Upper lobe of left lung (tissue), 6 donors: ENCODE results near the gene TFEB. TPM values are rescaled to one million over a fixed set of nuclear protein-coding genes. Genes with fewer than 3 reads are reported as not detected.

Source experiments
- ATAC-seq, 2 donors: fragments of 200-7000 bp; cut with Tn5 transposase; one replicate each; pipeline ENCODE4 v1.9.1; 2022; ENCODE audit warnings: mild to moderate bottlenecking in 2 of 2, moderate library complexity in 2 of 2; ENCODE audit not compliant: low FRiP score in 2 of 2
- DNase-seq, 2 donors: peaks; one replicate each; pipeline ENCODE4 v3.0.0-alpha.2; 2019 to 2020
- H3K27ac ChIP-seq, 4 donors: fragments of 200-600 bp; sonication (generic); one replicate each; pipeline ENCODE4 v1.5.1; 2016 to 2019
- H3K27me3 ChIP-seq, 4 donors: fragments of 200-600 bp; sonication (generic); one replicate each; pipeline ENCODE4 v1.5.1; 2017 to 2019
- H3K36me3 ChIP-seq, 4 donors: fragments of 200-600 bp; sonication (generic); one replicate each; pipeline ENCODE4 v1.5.1; 2016 to 2019
- H3K4me1 ChIP-seq, 4 donors: fragments of 200-600 bp; sonication (generic); one replicate each; pipeline ENCODE4 v1.5.1; 2018 to 2019
- H3K4me3 ChIP-seq, 4 donors: fragments of 200-600 bp; sonication (generic); one replicate each; pipeline ENCODE4 v1.5.1; 2017 to 2019; ENCODE audit warnings: mild to moderate bottlenecking in 2 of 4, moderate library complexity in 1 of 4
- H3K9me3 ChIP-seq, 4 donors: fragments of 200-600 bp; sonication (generic); one replicate each; pipeline ENCODE4 v1.5.1; 2018 to 2019
- EP300 ChIP-seq, 4 donors: sonication (generic); formaldehyde crosslinking; IDR thresholded peaks; one replicate each; pipeline ENCODE4 v1.5.1; 2017; ENCODE audit warnings: antibody characterized with exemption in 4 of 4, control low read depth in 2 of 4
- POLR2A ChIP-seq, 4 donors: fragments of 450-650 bp; IDR thresholded peaks; one replicate each; pipeline ENCODE4 v1.5.1; 2016 to 2017; ENCODE audit warnings: antibody characterized with exemption in 4 of 4, mild to moderate bottlenecking in 2 of 4
- POLR2AphosphoS5 ChIP-seq, 2 donors: sonication (generic); formaldehyde crosslinking; IDR thresholded peaks; one replicate each; pipeline ENCODE4 v1.5.1; 2017; ENCODE audit warnings: antibody characterized with exemption in 2 of 2
- WGBS, 2 donors: methylation state at CpG; one replicate each; pipeline ENCODE4 v1.1.5; 2017 to 2018; 5-methylcytosine and 5-hydroxymethylcytosine counted together
- total RNA-seq, 6 donors: library from RNA; depleted of rRNA in 4 of 6; stranded (reverse); fragments of >200 nt in 4 of 6; gene quantifications; one replicate each; pipeline versions ENCODE4 v1.1.0 to v1.2.1, GENCODE V29; 2016 to 2021
- TF ChIP-seq, protein P1 (sequence below), 6 experiments: fragments of 450-650 bp in 4 of 6; fragments of 200-600 bp in 2 of 6; sonication (generic) in 2 of 6; IDR thresholded peaks; one replicate each; pipeline ENCODE4 v1.5.1; 2016 to 2019; ENCODE audit warnings: antibody characterized with exemption in 6 of 6
- donor health status: DM: no; HTN: no; CAD: no; lungs with moderate emphysema.
- donor health status: DM: no; HTN: yes; CAD: no; lungs with severe emphysema.

Gene TFEB
- total RNA-seq, 6 donors from 2014 or later = 20.2 to 46.0 (median 27.3) TPM

DNA sequence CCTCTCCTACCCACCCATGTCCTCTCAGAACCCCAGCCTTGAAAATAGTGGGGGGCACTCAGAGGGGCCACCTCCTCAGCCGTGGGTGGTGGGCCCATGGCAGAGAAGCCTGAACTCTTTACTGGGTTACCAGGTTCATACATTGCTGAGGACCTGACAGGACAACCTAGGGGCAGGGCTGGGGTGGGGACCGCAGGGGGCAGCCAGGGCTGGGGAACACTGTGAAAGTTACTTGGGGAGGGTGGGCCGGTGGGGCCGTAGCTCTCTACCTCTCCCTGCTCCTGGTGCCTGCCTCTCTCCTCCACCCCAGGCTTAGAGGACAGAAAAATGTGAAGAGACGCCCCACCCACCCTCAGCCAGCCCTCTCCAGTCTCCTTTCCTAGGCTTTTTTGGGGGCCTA lies 81.7 kb downstream of the TFEB start:
- no peak for ATAC-seq
- H3K36me3 ChIP-seq = no peaks in the 10 kb centered on the region
- peaks cover 10 to 18% (median 15%) of the 10 kb centered on the region in 4 donors for H3K4me1 ChIP-seq
- no peaks in the 10 kb centered on the region for H3K9me3 ChIP-seq
- TF ChIP-seq, protein P1, sequence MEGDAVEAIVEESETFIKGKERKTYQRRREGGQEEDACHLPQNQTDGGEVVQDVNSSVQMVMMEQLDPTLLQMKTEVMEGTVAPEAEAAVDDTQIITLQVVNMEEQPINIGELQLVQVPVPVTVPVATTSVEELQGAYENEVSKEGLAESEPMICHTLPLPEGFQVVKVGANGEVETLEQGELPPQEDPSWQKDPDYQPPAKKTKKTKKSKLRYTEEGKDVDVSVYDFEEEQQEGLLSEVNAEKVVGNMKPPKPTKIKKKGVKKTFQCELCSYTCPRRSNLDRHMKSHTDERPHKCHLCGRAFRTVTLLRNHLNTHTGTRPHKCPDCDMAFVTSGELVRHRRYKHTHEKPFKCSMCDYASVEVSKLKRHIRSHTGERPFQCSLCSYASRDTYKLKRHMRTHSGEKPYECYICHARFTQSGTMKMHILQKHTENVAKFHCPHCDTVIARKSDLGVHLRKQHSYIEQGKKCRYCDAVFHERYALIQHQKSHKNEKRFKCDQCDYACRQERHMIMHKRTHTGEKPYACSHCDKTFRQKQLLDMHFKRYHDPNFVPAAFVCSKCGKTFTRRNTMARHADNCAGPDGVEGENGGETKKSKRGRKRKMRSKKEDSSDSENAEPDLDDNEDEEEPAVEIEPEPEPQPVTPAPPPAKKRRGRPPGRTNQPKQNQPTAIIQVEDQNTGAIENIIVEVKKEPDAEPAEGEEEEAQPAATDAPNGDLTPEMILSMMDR (IDR thresholded peaks at IDR 0.05) = no peak
- TF ChIP-seq POLR2AphosphoS5 (IDR thresholded peaks at IDR 0.05) (no peak), EP300 (IDR thresholded peaks at IDR 0.05) (no peak), POLR2A (IDR thresholded peaks at IDR 0.05) (no peak)
- H3K27me3 ChIP-seq = no peaks in the 10 kb centered on the region
- DNase-seq = no peak
- WGBS, 2 donors = 59 to 91% methylated on average over 4 to 5 of the region's 5 CpGs
- no peak overlapping the region for H3K27ac ChIP-seq
- H3K4me3 ChIP-seq = no peak overlapping the region

GRCh38 chr6:41652866-41653652 lies 82.3 kb downstream of the TFEB start:
- H3K27ac ChIP-seq = no peak overlapping the region
- H3K36me3 ChIP-seq = no peaks in the 10 kb centered on the region
- TF ChIP-seq POLR2A (IDR thresholded peaks at IDR 0.05) (no peak), EP300 (IDR thresholded peaks at IDR 0.05) (no peak), POLR2AphosphoS5 (IDR thresholded peaks at IDR 0.05) (no peak)
- TF ChIP-seq, protein P1 (IDR thresholded peaks at IDR 0.05) = no peak
- no peaks in the 10 kb centered on the region for H3K9me3 ChIP-seq
- DNase-seq = peak; percentile 48 to 75
- WGBS, 2 donors = 69 to 79% methylated on average over 18 to 32 of the region's 32 CpGs
- no peaks in the 10 kb centered on the region for H3K27me3 ChIP-seq
- peak in 1 of 2 donors; percentile 37 for ATAC-seq
- no peak overlapping the region for H3K4me3 ChIP-seq
- peaks cover 10 to 18% (median 15%) of the 10 kb centered on the region in 4 donors for H3K4me1 ChIP-seq

GRCh38 chr6:41651962-41652657 lies 83.3 kb downstream of the TFEB start:
- no peak overlapping the region for H3K4me3 ChIP-seq
- no peaks in the 10 kb centered on the region for H3K27me3 ChIP-seq
- H3K27ac ChIP-seq = no peak overlapping the region
- no peaks in the 10 kb centered on the region for H3K36me3 ChIP-seq
- DNase-seq (no peak), ATAC-seq (no peak)
- peaks cover 10 to 18% (median 15%) of the 10 kb centered on the region in 4 donors for H3K4me1 ChIP-seq
- 88 to 93% methylated on average over 14 of the region's 14 CpGs for WGBS, 2 donors
- no peaks in the 10 kb centered on the region for H3K9me3 ChIP-seq
- TF ChIP-seq, protein P1 (IDR thresholded peaks at IDR 0.05) = no peak

GRCh38 chr6:41651246-41651961 lies 84.0 kb downstream of the TFEB start:
- H3K4me3 ChIP-seq = no peak overlapping the region
- H3K36me3 ChIP-seq = no peaks in the 10 kb centered on the region
- no peak for DNase-seq
- no peak overlapping the region for H3K27ac ChIP-seq
- H3K27me3 ChIP-seq = no peaks in the 10 kb centered on the region
- TF ChIP-seq POLR2AphosphoS5 (IDR thresholded peaks at IDR 0.05) (no peak), POLR2A (IDR thresholded peaks at IDR 0.05) (no peak), EP300 (IDR thresholded peaks at IDR 0.05) (no peak)
- TF ChIP-seq, protein P1 (IDR thresholded peaks at IDR 0.05) = no peak
- 71 to 79% methylated on average over 10 to 11 of the region's 11 CpGs for WGBS, 2 donors
- no peak for ATAC-seq
- no peaks in the 10 kb centered on the region for H3K9me3 ChIP-seq
- peaks cover 9 to 13% (median 10%) of the 10 kb centered on the region in 4 donors for H3K4me1 ChIP-seq
